ENCODE results near the gene STARD7.

GRCh38 chr2:96250188-96250587 lies 41.6 kb upstream of the STARD7 start:
- TF ChIP-seq CTCF (conservative IDR thresholded peaks at IDR 0.05) (no peak), ZFX (IDR thresholded peaks at IDR 0.05) (no peak)

All from C4-2B (cell line).